Esophagus muscularis mucosa (tissue), 4 donors: ENCODE measurements around the gene CFAP47.

ENCODE experiments used
- CTCF ChIP-seq, 3 experiments: fragments of 200-600 bp in 2 of 3; fragments of 450-650 bp in 1 of 3; sonication (generic) in 2 of 3; IDR thresholded peaks; one replicate each; pipeline ENCODE4 v1.5.1; 2017 to 2019; ENCODE audit warnings: antibody characterized with exemption in 3 of 3, mild to moderate bottlenecking in 2 of 3, moderate library complexity in 1 of 3
- EP300 ChIP-seq: sonication (generic); formaldehyde crosslinking; IDR thresholded peaks from one replicate; pipeline ENCODE4 v1.6.1; 2017; ENCODE audit warnings: antibody characterized with exemption
- POLR2A ChIP-seq: fragments of 450-650 bp; IDR thresholded peaks from one replicate; pipeline ENCODE4 v1.6.1; 2017; ENCODE audit warnings: antibody characterized with exemption, moderate library complexity, mild to moderate bottlenecking, low read depth

GRCh38 chrX:36071061-36071460 lies 151.5 kb downstream of the CFAP47 start:
- TF ChIP-seq CTCF (IDR thresholded peaks at IDR 0.05) (no peak), EP300 (no peak), POLR2A (no peak)
